ENCODE data around the gene CCNF. TPM values are rescaled to one million over a fixed set of nuclear protein-coding genes. Genes with fewer than 3 reads are reported as not detected.

The CCNF gene
- total and polyA plus RNA-seq, 9 donors, result 0.87 to 2.5 (median 1.8) TPM

GRCh38 chr16:2398520-2398919 is 30.7 kb upstream of the CCNF start:
- no peak overlapping the region for H3K4me3 ChIP-seq
- intact Hi-C loops (cut with DNase I), result no loop called here
- DNase-seq, result no peak
- H3K27ac ChIP-seq, result no peak overlapping the region
- H3K4me1 ChIP-seq (ENCODE audit: insufficient read depth), result no peaks in the 10 kb centered on the region
- WGBS, 3 donors, result 88 to 93% (median 92%) methylated on average over 5 of the region's 5 CpGs
- TF ChIP-seq EP300 (IDR thresholded peaks at IDR 0.05), result no peak
- TF ChIP-seq CTCF (IDR thresholded peaks at IDR 0.05), result no peak
- H3K36me3 ChIP-seq, result no peaks in the 10 kb centered on the region
- no peaks in the 10 kb centered on the region for H3K9me3 ChIP-seq
- no peaks in the 10 kb centered on the region for H3K27me3 ChIP-seq

DNA sequence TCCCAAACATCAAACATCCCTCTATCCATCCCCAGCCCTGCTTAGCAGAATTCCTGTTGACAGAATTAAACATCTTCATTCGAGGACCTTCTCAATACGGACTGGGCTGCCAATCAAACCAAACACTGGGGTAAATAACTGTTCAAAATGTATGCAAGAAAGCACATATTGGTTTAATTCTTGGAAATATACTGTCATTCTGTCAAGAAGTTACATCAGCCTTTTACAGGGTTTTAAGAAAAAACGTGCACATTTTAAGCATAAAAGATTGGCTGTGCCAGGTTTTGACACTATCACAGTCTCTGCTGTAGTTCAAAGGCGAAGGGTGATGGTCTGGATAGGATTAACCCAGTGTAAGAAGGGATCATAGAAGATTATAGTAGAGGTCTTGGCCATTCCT is 25.1 kb upstream of the CCNF start:
- H3K4me3 ChIP-seq, result no peak overlapping the region
- DNase-seq, result no peak
- no peaks in the 10 kb centered on the region for H3K9me3 ChIP-seq
- no peaks in the 10 kb centered on the region for H3K27me3 ChIP-seq
- no peaks in the 10 kb centered on the region for H3K4me1 ChIP-seq (ENCODE audit: insufficient read depth)
- H3K27ac ChIP-seq, result no peak overlapping the region
- intact Hi-C loops (cut with DNase I), result no loop called here
- TF ChIP-seq POLR2A (IDR thresholded peaks at IDR 0.05) (no peak), CTCF (IDR thresholded peaks at IDR 0.05) (no peak), EP300 (IDR thresholded peaks at IDR 0.05) (no peak)
- WGBS, 3 donors, result 64 to 73% (median 69%) methylated on average over 4 of the region's 4 CpGs
- H3K36me3 ChIP-seq, result no peaks in the 10 kb centered on the region

- Histone ChIP-seq H3K9me3 (no peaks in the 10 kb centered on the region), H3K27me3 (no peaks in the 10 kb centered on the region), H3K36me3 (no peaks in the 10 kb centered on the region), H3K4me3 (no peak overlapping the region), H3K4me1 (ENCODE audit: insufficient read depth) (no peaks in the 10 kb centered on the region), H3K27ac (no peak overlapping the region)
- DNase-seq, result no peak
- 28 to 42% (median 39%) methylated on average over 2 of the region's 2 CpGs for WGBS, 3 donors
- intact Hi-C loops (cut with DNase I), result no loop called here
- no peak for TF ChIP-seq EP300 (IDR thresholded peaks at IDR 0.05)
- no peak for TF ChIP-seq POLR2A (IDR thresholded peaks at IDR 0.05)
- TF ChIP-seq CTCF (IDR thresholded peaks at IDR 0.05), result no peak
Observed at GRCh38 chr16:2415085-2415484, 14.2 kb upstream of the CCNF start.

- H3K4me1 ChIP-seq (ENCODE audit: insufficient read depth), result no peaks in the 10 kb centered on the region
- H3K36me3 ChIP-seq, result no peaks in the 10 kb centered on the region
- intact Hi-C loops (cut with DNase I), result loop anchor here in 1 of 4 donors (10.0 kb wide), 1 partner anchor 85 kb away; no protein-coding TSS in a partner anchor
- H3K9me3 ChIP-seq, result no peaks in the 10 kb centered on the region
- no peaks in the 10 kb centered on the region for H3K27me3 ChIP-seq
- no peak overlapping the region for H3K4me3 ChIP-seq
- no peak for DNase-seq
- H3K27ac ChIP-seq, result no peak overlapping the region
- no peak for TF ChIP-seq EP300 (IDR thresholded peaks at IDR 0.05)
- no peak for TF ChIP-seq CTCF (IDR thresholded peaks at IDR 0.05)
- TF ChIP-seq POLR2A (IDR thresholded peaks at IDR 0.05), result no peak
Observed at GRCh38 chr16:2420035-2420434, 9.2 kb upstream of the CCNF start.

Data from ovary (tissue), 9 donors.